Mammary epithelial cell (primary cell): Measurements from ENCODE around the gene CROCC2.

Source experiments
- CTCF ChIP-seq, 2 donors: IDR thresholded peaks in 1 of 2; conservative IDR thresholded peaks in 1 of 2; 2 replicates each; pipeline ENCODE4 v1.5.1; 2011 to 2012; ENCODE audit warnings: inconsistent platforms in 2 of 2, low read length in 2 of 2, mild to moderate bottlenecking in 2 of 2, control low read depth in 1 of 2, low read depth in 1 of 2; ENCODE audit not compliant: insufficient read depth in 1 of 2; ENCODE audit errors: extremely low read depth in 1 of 2
- EZH2 ChIP-seq: IDR thresholded peaks from 2 replicates; pipeline ENCODE4 v1.6.1; 2012; ENCODE audit warnings: low read length, inconsistent platforms, borderline replicate concordance

GRCh38 chr2:240959214-240959940 is 53.2 kb downstream of the CROCC2 start:
- TF ChIP-seq CTCF (conservative IDR thresholded peaks at IDR 0.05 in 1 of 2, IDR thresholded peaks at IDR 0.05 in 1 of 2; ENCODE audit: extremely low read depth in 1 of 2, insufficient read depth in 1 of 2, low read depth in 1 of 2, low read length in 2 of 2) (no peak), EZH2 (no peak)
